Mucosa of rectum (tissue), 2 donors: ENCODE results near the gene HRH4.

Experiments
- H3K27ac ChIP-seq, 2 donors: one replicate each; pipeline ENCODE4 v1.7.0; 2013; ENCODE audit warnings: inconsistent platforms in 2 of 2, low read depth in 2 of 2, low read length in 2 of 2
- H3K27me3 ChIP-seq, 2 donors: one replicate each; pipeline ENCODE4 v1.7.0; 2013; ENCODE audit warnings: low read length in 2 of 2; ENCODE audit not compliant: control insufficient read depth in 2 of 2, insufficient read depth in 2 of 2
- H3K36me3 ChIP-seq, 2 donors: one replicate each; pipeline ENCODE4 v1.7.0; 2013; ENCODE audit warnings: low read length in 2 of 2; ENCODE audit not compliant: control insufficient read depth in 2 of 2, insufficient read depth in 2 of 2
- H3K4me1 ChIP-seq, 2 donors: one replicate each; pipeline ENCODE4 v1.7.0; 2013; ENCODE audit warnings: low read length in 2 of 2, mild to moderate bottlenecking in 1 of 2; ENCODE audit not compliant: control insufficient read depth in 2 of 2, insufficient read depth in 2 of 2
- H3K4me3 ChIP-seq, 2 donors: one replicate each; pipeline ENCODE4 v1.7.0; 2013; ENCODE audit warnings: low read length in 2 of 2
- H3K9ac ChIP-seq, 2 donors: one replicate each; pipeline ENCODE4 v1.7.0; 2013; ENCODE audit warnings: low read length in 2 of 2, low read depth in 1 of 2, mild to moderate bottlenecking in 1 of 2
- H3K9me3 ChIP-seq, 2 donors: one replicate each; pipeline ENCODE4 v1.7.0; 2013; ENCODE audit warnings: low read length in 2 of 2; ENCODE audit not compliant: control insufficient read depth in 2 of 2
- donor health status: healthy.
- donor health status: Normal muscosa, but diverticular disease.

The HRH4 gene

DNA sequence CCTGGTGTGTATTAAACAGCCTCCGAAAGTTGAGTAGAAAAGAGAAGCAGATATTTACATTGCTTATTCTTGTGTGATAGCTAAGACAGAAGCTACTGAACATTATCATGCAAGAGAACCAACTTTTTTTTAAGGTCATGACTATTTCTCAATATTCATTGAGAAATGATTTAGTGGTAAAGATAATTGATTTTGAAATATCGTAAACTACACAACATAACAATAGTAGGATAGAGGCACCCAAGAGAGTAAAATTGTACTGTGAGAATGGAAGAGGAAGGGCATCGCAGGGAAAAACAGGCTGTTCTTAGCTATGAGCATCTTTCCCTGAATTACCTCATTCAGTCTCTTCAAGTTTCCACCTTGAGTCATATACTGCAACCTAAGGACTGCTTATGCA is 25.2 kb downstream of the HRH4 start:
- Histone ChIP-seq H3K4me1 (peaks cover 0 to 5% of the 10 kb centered on the region in 2 donors), H3K27me3 (no peaks in the 10 kb centered on the region), H3K36me3 (no peaks in the 10 kb centered on the region), H3K9ac (no peak overlapping the region), H3K27ac (no peak overlapping the region), H3K9me3 (no peaks in the 10 kb centered on the region), H3K4me3 (no peak overlapping the region)

DNA sequence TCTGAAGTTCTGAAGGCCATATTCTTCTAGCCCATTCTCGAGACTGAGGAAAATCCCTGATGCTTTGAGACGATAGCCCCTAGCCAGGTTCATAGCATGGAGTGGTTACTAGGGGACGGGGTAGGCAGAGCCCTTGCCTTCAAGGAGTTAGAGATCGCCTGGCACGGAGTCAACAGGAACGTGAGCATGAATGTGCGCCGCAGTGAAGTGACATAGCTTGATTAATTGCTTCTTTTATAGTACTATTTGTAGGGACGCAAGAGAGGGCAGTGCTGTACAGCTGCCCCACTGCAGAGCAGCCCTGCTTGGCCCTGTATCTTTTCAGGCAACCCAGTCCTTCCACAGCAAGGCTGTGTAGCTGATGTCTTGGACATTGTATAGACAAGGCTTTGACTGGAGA is 26.2 kb downstream of the HRH4 start:
- H3K27me3 ChIP-seq: no peaks in the 10 kb centered on the region
- no peaks in the 10 kb centered on the region for H3K9me3 ChIP-seq
- no peak overlapping the region for H3K27ac ChIP-seq

DNA sequence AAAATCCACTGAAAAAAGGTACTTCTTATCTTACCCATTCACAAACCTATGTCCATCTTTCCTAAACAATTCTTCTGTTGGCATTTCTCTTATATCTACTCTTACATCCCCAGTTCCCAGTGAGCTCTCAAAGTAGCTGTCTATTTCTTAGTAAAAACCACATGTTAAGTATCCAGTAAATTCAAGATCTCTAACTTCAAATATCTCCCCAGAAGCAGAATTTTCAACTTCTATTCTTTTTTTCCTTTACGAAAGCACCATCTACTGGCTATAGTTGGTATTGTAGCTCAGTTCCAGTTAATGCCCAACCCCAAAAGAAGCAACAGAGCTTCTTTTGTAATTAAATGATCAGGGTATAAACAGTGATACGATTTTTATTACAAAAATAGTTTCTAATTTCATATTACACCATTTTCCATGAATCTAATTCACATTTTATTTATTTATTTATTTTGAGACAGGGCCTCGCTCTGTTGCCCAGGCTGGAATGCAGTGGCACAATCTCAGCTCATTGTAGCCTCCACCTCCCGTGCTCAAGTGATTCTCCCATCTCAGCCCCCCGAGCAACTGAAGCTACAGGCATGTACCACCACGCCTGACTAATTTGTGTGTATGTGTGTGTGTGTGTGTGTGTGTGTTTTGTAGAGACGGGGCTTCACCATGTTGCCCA is 28.5 kb downstream of the HRH4 start:
- H3K9me3 ChIP-seq: no peaks in the 10 kb centered on the region
- H3K4me1 ChIP-seq: peaks cover 0 to 5% of the 10 kb centered on the region in 2 donors
- H3K27ac ChIP-seq: no peak overlapping the region
- H3K9ac ChIP-seq: no peak overlapping the region
- no peak overlapping the region for H3K4me3 ChIP-seq
- no peaks in the 10 kb centered on the region for H3K27me3 ChIP-seq
- no peaks in the 10 kb centered on the region for H3K36me3 ChIP-seq

More for the DNA sequence above, 26.2 kb downstream of the HRH4 start:
- Histone ChIP-seq H3K4me3 (no peak overlapping the region), H3K4me1 (peaks cover 0 to 5% of the 10 kb centered on the region in 2 donors), H3K9ac (no peak overlapping the region), H3K36me3 (no peaks in the 10 kb centered on the region)

GRCh38 chr18:24490539-24490938 is 30.1 kb downstream of the HRH4 start:
- Histone ChIP-seq H3K9me3 (no peaks in the 10 kb centered on the region), H3K27me3 (no peaks in the 10 kb centered on the region), H3K27ac (no peak overlapping the region), H3K36me3 (no peaks in the 10 kb centered on the region), H3K4me3 (no peak overlapping the region), H3K4me1 (peaks cover 0 to 5% of the 10 kb centered on the region in 2 donors), H3K9ac (no peak overlapping the region)

GRCh38 chr18:24491927-24492834 is 31.7 kb downstream of the HRH4 start:
- no peaks in the 10 kb centered on the region for H3K36me3 ChIP-seq
- H3K4me1 ChIP-seq: peaks cover 0 to 5% of the 10 kb centered on the region in 2 donors
- no peak overlapping the region for H3K27ac ChIP-seq
- no peak overlapping the region for H3K9ac ChIP-seq
- H3K27me3 ChIP-seq: no peaks in the 10 kb centered on the region
- peak overlapping the region in 1 of 2 donors; percentile 29 for H3K4me3 ChIP-seq
- H3K9me3 ChIP-seq: no peaks in the 10 kb centered on the region

DNA sequence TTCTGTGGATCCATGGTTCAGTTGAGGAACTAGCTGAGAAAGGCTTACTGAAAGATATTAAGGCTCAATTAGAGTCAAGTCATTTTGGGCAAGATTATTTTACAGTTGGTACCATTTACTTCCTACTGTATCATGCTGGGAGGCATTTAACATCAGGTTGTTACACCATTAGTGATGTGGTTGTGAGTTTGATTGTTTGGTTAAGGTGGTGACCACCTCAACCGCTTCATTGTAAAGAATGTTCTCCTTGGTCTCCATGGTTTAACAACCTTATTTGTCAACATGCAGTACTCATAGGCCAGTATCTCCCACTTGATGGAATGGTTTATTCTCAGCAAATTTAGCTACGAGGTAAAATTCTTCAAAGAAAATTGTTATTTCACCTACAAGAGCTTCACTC is 34.1 kb downstream of the HRH4 start:
- Histone ChIP-seq H3K4me1 (no peaks in the 10 kb centered on the region), H3K9me3 (no peaks in the 10 kb centered on the region), H3K4me3 (no peak overlapping the region)

GRCh38 chr18:24497031-24497754 is 36.8 kb downstream of the HRH4 start:
- no peak overlapping the region for H3K4me3 ChIP-seq
- no peaks in the 10 kb centered on the region for H3K4me1 ChIP-seq
- H3K9ac ChIP-seq: no peak overlapping the region
- no peak overlapping the region for H3K27ac ChIP-seq
- no peaks in the 10 kb centered on the region for H3K27me3 ChIP-seq
- no peaks in the 10 kb centered on the region for H3K36me3 ChIP-seq
- no peaks in the 10 kb centered on the region for H3K9me3 ChIP-seq

More for the DNA sequence above, 34.1 kb downstream of the HRH4 start:
- no peaks in the 10 kb centered on the region for H3K36me3 ChIP-seq
- H3K27ac ChIP-seq: no peak overlapping the region
- no peaks in the 10 kb centered on the region for H3K27me3 ChIP-seq
- H3K9ac ChIP-seq: no peak overlapping the region

DNA sequence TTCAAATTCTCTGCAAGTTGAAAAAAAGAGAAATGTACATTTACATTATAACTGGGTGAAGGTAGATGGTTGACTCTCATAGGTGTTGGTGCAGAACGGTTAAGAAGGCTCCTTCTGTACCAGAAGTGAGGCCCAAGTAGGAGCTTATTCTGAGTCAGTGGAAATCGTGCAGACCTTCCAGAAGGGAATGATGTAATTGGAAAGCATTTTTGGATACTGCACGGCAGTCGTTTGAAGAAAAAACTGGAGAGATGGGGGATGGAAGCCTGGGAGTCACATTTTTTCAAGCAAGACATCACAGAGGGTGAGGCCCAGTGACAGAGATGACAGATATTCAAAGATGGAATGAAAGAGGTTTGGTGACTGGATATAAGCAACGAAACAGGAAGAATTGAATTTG is 39.4 kb downstream of the HRH4 start:
- no peaks in the 10 kb centered on the region for H3K4me1 ChIP-seq
- H3K36me3 ChIP-seq: no peaks in the 10 kb centered on the region
- no peaks in the 10 kb centered on the region for H3K27me3 ChIP-seq
- no peak overlapping the region for H3K9ac ChIP-seq
- H3K27ac ChIP-seq: no peak overlapping the region
- H3K4me3 ChIP-seq: no peak overlapping the region
- H3K9me3 ChIP-seq: no peaks in the 10 kb centered on the region

- Histone ChIP-seq H3K9ac (no peak overlapping the region), H3K36me3 (no peaks in the 10 kb centered on the region), H3K27ac (no peak overlapping the region)
Observed at GRCh38 chr18:24500217-24500616, 39.8 kb downstream of the HRH4 start.

GRCh38 chr18:24500766-24501165 is 40.3 kb downstream of the HRH4 start:
- Histone ChIP-seq H3K27me3 (no peaks in the 10 kb centered on the region), H3K9me3 (no peaks in the 10 kb centered on the region), H3K4me1 (no peaks in the 10 kb centered on the region), H3K4me3 (no peak overlapping the region), H3K27ac (no peak overlapping the region), H3K9ac (no peak overlapping the region), H3K36me3 (no peaks in the 10 kb centered on the region)

More at GRCh38 chr18:24500217-24500616, 39.8 kb downstream of the HRH4 start:
- Histone ChIP-seq H3K4me1 (no peaks in the 10 kb centered on the region), H3K4me3 (no peak overlapping the region), H3K27me3 (no peaks in the 10 kb centered on the region), H3K9me3 (no peaks in the 10 kb centered on the region)
